Spinal cord (tissue), 10 donors: Measurements from ENCODE around the gene RPIA. TPM values are rescaled to one million over a fixed set of nuclear protein-coding genes. Genes with fewer than 3 reads are reported as not detected.
"Not testable (repeated sequence)": the region's sequence is repeated elsewhere in the genome, so short reads cannot be mapped to it uniquely, and the experiment has no call there.

Experiments used
- DNase-seq, 6 donors: peaks; one replicate each; pipeline versions ENCODE4 v3.0.0 to v3.0.0-alpha.2; 2013 to 2015; ENCODE audit warnings: low spot score in 6 of 6, low read depth in 4 of 6
- H3K27ac ChIP-seq: one replicate; pipeline ENCODE4 v1.5.1; 2013; ENCODE audit warnings: low read depth, low read length, control low read depth
- H3K27me3 ChIP-seq: one replicate; pipeline ENCODE4 v1.6.1; 2013; ENCODE audit warnings: low read length; ENCODE audit not compliant: control insufficient read depth, insufficient read depth
- H3K36me3 ChIP-seq: one replicate; pipeline ENCODE4 v1.6.1; 2013; ENCODE audit warnings: low read length; ENCODE audit not compliant: control insufficient read depth, insufficient read depth
- H3K4me1 ChIP-seq: one replicate; pipeline ENCODE4 v1.6.1; 2013; ENCODE audit warnings: low read length; ENCODE audit not compliant: control insufficient read depth, insufficient read depth
- H3K4me3 ChIP-seq: one replicate; pipeline ENCODE4 v1.5.1; 2013; ENCODE audit warnings: low read depth, low read length, control low read depth
- H3K9me3 ChIP-seq: one replicate; pipeline ENCODE4 v1.6.1; 2013; ENCODE audit warnings: low read length; ENCODE audit not compliant: control insufficient read depth, insufficient read depth
- WGBS: methylation state at CpG from one replicate; pipeline ENCODE4 v1.1.5; 2013; ENCODE audit warnings: missing lambda C conversion rate; ENCODE audit not compliant: insufficient coverage; 5-methylcytosine and 5-hydroxymethylcytosine counted together
- polyA plus RNA-seq, 2 donors: library from polyadenylated mRNA; unstranded; fragments of 120-200 nt; gene quantifications; one replicate each; pipeline ENCODE4 v1.2.1, GENCODE V29; 2013; ENCODE audit not compliant: insufficient read length in 2 of 2
- total RNA-seq, 2 donors: library from RNA; depleted of rRNA in 1 of 2; stranded (reverse); fragments of 120-200 nt in 1 of 2; fragments of >200 nt in 1 of 2; gene quantifications; one replicate each; pipeline versions ENCODE4 v1.2.3 to v1.2.4, GENCODE V29; 2013 to 2014
- donor health status: healthy.

RPIA gene
- total and polyA plus RNA-seq, 4 donors = 9.0 to 18.2 (median 14.2) TPM

DNA sequence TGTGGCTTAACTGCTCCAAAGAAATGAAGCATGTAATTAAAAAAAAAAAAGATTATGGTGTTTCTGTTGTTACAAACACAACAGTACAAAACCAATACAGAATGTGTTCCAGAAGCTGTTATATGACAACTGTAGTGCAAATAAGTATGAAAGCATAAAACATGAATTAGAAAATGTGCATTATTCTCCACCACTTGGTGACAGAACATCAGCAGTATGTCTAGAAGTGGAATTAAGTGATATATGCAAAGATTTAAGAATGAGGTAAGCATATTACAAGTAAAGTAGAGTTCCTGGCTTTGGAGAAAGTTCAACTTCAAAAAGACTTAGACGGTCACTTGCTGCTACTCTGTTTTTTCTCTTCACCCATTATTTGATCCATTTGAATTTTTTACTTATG, 105.0 kb downstream of the RPIA start:
- not testable (repeated sequence) for H3K9me3 ChIP-seq, H3K36me3 ChIP-seq, DNase-seq, H3K4me3 ChIP-seq, H3K27ac ChIP-seq, H3K4me1 ChIP-seq, H3K27me3 ChIP-seq
- WGBS = no CpG with 5 or more reads among the region's 1 CpG

DNA sequence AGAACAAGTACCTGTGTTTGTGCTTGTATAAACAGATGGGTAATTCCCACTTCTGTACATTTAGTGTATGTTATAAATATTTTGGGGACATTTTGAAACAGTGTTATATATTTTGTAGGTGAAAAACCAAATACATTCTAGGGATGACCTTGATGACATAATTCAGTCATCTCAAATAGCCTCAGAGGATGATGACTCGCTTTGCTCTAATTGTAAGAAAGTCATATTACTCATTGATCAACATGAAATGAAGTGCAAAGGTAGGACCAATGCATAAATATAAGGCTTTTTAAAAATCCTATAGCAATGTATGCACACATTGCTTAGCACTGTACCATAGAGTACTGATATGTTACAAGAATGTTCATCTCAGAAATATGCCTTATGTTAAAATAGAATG, 105.7 kb downstream of the RPIA start:
- not testable (repeated sequence) for H3K27ac ChIP-seq, H3K27me3 ChIP-seq, H3K4me3 ChIP-seq, DNase-seq, H3K36me3 ChIP-seq, H3K9me3 ChIP-seq, H3K4me1 ChIP-seq
- no CpG with 5 or more reads among the region's 1 CpG for WGBS

Other genes with a start within 250 kb of the RPIA start
- gene FOXI3, start 239.0 kb upstream of the RPIA start, total RNA-seq = under 1 TPM; 0.06 to 0.10 TPM
- under 1 TPM; 0.14 to 0.26 TPM for gene FOXI3, start 239.0 kb upstream of the RPIA start, polyA plus RNA-seq
- 10 to 100 TPM; 29.8 to 31.9 TPM for gene EIF2AK3, start 64.2 kb upstream of the RPIA start, total RNA-seq
- gene EIF2AK3, start 64.2 kb upstream of the RPIA start, polyA plus RNA-seq = 10 to 100 TPM; 13.8 to 15.1 TPM